Lung microvascular endothelial cell (primary cell): ENCODE results near the gene PAPOLA. TPM values are rescaled to one million over a fixed set of nuclear protein-coding genes. Genes with fewer than 3 reads are reported as not detected.

Experiments used
- DNase-seq, 2 donors: peaks; one replicate each; pipeline versions ENCODE4 v3.0.0 to v3.0.0-alpha.2; 2010; ENCODE audit warnings: low read depth in 2 of 2
- total RNA-seq: library from RNA; depleted of rRNA; stranded (reverse); fragments of >200 nt; gene quantifications from 2 replicates; pipeline ENCODE4 v1.2.1, GENCODE V29; 2014

Gene PAPOLA
- total RNA-seq, 1 donor from 2014 or later: 94.0 TPM

DNA sequence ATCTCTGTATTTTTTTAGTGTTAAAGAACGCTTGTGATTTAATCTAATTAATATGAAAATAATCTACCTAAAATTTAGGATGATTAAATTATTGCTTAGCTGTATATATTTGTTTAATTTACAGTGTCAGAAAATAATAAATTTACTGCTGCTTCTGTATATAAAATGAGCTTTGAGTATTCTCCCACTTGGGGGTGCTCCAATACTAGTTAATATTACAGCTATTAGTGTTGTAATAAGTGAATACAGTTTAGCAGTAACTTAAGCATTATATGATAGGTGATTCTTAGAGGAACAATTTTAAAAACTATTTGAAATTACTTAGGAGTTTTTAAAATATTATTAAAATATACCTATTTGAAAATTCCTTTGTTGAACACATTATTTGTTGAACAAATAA lies 62.2 kb downstream of the PAPOLA start:
- DNase-seq: peak in 1 of 2 donors; percentile 24

DNA sequence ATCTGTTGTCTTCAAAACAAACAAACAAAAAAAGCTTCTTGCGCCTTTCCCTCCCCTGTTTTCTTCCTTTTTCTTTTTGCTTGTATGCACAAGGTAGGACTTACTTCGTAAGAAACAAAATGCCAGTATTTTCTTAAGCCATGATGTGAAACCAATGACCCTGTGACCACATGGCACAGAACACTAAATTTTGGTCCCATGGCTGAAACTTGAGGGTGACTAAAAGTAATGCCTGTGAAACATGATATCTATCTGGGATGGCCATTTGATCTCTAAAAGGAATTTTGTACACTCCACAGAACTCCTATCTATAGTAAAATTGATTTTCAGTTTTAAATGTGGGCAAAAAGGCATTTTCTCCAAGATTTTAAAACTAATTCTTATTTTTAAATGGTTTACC lies 63.6 kb downstream of the PAPOLA start:
- no peak for DNase-seq

DNA sequence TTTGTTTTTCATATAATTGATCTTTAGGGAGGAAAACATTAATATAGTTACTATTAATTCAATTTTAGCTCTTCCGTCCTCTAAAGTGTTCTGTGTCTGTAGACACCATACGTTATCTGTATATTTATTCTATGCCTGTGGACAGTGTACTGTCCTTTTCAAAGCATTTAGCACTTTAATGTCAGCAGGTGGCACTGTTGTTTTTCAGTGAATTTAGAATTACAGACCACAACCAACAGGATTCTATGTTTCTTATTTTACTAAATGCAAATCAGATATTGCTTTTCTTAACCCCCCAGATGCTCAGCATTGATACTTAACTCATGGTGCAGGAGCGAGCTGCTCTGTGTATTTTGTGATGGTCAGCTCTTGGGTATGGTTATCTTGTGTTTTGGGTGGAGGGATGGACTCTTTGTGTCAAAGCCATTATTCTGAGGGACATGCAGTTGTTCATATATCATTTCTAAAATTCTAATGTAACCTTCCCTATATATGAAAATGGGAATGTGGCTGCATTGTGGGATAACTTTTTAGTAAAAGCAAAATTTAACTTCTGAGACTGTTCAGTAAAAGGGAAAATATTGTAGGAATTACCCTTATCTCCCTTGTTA lies 65.2 kb downstream of the PAPOLA start:
- peak; percentile 44 to 55 for DNase-seq

DNA sequence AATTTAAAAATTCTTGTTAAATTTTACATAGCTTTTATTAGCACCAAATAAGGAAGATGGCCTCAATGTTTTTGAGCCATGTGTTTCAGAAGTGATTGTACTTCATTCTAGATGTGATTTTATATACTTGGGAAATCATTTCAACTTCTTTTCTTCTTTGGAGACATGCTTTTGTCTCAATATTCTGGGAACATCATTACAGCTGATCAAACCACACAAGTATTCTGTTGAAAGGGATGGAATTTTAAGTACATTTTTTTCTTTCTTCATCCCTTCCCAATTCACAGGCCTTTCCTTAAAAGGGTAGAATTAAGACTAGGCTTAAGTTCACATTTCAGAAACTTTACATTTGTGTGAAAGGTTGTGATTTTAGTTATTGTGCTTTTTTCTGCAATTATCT lies 66.4 kb downstream of the PAPOLA start:
- no peak for DNase-seq

DNA sequence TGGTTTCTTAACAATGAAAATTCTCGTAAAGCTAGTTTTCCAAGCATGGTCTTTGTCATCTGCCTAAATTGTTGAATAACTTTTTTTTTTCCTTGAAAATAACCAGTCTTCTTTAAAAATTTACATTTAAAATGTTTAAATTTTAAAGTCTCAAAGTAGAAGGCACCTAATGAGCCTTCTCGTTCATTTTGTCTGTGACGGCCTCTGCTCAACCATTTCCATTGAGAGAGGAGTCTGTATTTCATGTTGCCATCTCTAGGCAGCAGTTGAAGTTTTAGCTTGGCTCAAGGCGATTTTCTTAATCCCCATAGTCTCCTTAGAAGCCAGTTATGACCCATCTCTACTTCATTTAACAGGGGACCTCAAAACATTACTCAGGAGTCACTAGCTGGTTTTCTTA lies 69.1 kb downstream of the PAPOLA start:
- no peak for DNase-seq

DNA sequence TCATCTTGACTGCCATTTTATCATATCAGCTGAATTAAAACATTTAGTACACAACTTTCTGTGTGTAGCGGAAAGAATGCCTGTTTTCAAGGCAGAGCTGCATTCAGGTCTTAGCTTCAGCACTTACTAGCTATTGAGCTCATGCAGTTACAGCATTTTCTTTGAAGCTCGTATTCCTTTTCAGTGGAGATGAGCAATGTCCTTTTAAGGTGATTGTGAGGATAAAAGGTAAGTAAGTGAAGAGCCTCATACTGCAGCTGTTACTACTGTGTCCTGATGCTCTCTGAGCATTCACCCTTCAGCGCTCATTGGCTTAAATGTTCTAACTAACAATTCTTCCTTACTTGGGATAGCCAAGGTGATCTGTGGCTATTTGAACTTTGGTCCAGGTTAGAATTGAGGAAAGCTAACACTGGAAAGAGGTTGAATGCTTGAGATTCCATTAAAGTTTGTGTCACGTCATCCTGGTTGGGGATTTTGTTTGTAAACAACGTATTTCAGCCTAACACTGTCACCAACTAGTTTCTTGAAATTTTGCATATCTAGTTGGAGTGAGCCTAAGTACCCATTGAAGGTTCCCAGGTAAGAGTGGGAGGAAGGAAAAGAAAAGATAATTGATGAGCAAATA lies 71.4 kb downstream of the PAPOLA start:
- DNase-seq: no peak

DNA sequence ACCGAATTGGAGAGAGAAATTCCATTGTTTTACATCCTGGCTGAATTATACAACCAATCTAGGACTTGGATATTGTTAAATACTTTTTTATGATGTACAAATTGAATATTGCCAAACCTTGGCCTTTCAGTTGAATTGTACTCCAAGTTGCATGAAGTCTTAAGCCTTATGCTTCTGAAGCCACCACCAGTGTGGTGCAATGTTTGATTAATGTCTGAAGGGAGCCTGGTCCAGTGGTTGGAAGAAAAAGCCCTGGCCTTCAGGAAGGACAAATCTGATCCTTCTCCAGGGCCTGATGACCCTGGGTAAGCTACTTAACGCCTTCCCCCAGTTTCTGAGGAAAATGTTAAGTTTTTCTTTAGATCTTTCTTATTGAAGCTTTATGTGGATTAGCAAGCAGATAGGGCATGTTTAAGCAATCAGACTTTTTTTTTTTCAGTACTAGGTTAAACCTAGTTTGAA lies 72.0 kb downstream of the PAPOLA start:
- no peak for DNase-seq

DNA sequence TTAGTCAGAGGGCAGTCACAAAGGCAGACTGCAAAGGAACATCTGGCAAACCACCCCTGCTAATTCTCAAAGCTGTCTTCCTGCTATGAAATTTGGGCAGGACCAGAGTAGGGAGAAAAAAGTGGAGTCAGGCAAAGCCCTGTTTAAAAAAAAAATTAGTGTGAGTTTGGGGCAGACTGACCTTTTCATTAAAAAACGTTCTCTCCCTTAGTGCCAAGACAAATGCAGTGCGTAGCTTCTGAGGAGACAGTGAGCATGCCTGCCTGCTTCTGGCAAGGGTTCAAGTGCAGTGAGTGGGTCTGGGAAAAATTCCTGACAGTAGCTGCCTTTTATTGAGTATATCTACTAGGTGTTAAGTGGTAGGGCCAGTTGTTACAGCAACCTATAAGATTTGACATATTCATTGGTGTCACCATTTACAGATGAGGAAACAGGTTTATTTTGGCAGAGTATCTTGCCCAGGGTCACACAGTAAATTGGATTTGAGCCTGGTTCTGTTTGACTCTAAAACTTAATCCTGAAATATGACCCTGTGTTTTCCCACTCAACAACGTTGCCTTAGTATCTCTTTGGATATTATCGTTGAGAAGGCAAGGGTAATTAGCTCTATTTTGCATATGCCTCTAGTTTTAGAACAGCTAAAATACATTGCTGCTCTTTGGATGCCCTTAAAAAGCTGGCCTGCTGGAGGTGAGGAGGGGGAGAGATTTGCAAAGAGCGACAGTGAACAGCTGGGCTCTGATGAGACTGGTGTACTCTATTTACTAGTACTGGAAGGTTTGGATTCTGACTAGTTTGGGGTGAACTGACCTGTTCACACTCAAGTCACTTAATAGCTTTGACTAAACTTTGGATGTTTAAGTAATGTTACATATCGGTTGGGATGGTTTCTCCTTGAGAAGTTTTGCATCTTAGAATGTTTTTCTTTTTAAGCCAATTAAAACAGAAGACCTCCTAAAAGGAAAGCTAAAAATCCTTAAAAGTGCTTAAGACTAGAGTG lies 72.8 kb downstream of the PAPOLA start:
- DNase-seq: peak in 1 of 2 donors; percentile 65

DNA sequence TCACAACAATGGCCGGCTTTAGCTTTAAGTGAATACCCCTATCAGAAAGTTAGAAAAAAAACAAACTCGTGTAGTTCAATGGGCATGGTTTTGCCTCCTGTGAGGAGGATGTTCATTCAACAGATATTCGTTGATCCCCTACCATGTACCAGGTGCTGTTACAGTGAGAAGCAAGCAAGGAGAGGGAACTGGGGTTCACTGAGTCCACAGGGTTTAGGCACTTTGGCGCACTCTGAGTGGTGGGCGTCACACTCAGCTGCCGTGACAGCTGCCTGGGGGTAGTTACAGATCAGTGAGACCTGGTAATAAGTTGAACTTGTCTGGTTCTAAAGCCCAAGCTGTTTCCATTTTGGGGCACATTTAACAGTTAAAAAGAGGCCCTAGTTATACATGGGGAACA lies 74.2 kb downstream of the PAPOLA start:
- DNase-seq: no peak

DNA sequence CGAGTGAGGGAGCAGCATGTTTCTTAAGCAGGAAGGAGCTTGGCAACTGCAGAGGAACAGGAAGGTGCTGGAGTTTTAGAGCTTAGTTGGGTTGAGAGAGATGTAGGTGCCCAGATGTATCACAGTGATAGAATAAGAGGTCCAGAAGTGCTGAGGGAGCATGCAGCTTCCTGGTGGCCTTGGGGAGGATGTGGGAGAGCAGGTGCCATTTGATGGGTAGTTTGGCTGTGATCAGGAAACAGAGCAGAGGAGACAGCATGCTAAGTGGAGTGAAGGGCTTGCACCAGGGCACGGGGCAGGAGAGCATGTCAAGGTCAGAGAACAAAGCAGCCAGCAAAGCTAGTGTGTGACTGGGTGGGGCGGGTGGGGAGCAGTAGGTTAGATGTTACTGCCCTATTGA lies 74.8 kb downstream of the PAPOLA start:
- no peak for DNase-seq

DNA sequence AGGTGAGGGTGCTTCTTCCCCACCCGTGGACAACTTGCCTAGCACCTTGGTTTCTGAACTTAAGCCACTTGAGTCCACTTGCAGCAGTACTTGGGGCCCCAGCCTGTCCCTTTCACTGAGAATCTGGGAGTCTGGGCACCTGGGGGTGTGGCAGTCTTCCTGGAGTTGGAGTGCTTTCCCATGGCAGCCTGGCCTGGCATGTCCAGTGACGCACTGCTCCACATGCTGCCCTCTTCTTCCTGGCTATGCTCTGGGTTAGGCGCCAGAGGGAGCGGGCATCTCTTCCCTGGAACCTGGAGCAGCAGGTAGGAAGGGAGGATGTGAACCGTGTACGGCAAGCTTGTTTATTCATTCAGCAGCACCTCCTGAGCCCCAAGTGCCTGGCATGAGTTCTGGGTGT lies 76.4 kb downstream of the PAPOLA start:
- no peak for DNase-seq

DNA sequence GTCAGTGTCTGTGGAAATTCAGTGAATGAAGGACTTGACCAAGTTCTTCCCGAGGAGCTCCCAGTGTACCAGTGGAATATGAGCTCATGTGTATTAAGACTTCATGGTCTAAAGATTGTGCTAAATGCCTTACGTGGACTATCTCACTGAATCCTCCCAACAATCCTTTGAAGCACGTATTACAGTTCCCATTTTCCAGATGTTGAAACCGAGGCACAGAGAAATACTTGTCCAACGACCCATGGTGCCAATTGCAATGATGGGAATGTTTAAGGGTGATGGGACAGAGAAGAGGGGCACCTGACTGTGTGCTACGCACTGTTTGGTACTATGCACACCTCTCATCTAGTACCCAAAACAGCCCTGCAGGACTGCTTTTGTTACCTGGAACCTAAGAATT lies 77.2 kb downstream of the PAPOLA start:
- DNase-seq: no peak

DNA sequence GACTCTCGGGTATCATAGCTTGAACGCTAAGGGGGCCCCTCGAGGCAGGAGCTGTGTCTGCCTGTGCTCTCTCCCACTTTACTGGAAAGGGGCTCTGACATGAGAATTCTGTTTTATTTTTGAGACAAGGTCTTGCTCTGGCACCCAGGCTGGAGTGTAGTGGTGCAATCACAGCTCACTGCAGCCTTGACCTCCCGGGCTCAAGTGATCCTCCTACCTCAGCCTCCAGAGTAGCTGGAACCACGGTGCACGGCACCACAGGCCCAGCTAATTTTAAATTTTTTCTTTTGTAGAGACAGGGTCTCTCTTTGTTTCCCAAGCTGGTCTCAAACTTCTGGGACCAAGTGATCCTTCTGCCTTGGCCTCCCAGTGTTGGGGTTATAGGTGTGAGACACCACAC lies 77.7 kb downstream of the PAPOLA start:
- no peak for DNase-seq

DNA sequence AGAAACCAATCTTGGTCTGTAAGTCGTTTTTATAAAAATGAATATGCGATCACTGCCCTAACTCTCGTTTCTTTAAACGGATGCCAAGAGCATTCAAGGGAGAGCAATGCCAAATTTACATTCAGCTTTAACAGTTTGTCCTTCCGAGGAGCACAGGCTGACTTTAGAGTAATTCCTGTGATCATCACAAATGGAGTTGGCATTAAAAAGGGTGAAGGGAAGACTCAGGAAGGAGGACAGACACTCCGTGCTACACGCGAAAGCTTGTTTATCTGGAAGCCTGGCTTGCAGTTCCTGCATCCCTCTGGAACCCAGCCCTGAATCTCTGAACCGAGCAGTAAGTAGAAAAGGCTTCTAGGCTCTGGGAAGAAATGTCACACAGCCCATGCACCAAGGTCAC lies 78.4 kb downstream of the PAPOLA start:
- DNase-seq: no peak

DNA sequence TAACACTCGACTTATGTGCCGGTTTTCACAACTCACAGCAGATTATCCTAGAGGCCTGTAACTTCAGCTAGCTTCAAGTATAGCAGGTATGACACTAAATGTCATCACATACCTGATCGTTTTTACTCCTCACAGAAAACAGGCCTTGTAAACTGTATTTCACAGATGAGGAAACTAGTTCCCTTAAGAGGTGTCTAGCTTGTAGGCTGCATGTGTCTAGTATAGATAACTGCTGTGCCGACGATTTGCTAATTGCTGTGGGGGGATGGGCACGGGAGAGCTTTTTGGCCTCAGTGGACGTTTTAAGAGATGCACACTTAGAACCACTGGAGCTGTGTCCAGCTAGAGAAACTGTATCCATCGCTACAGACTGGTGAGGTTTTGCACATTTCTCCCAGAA lies 78.8 kb downstream of the PAPOLA start:
- DNase-seq: no peak

DNA sequence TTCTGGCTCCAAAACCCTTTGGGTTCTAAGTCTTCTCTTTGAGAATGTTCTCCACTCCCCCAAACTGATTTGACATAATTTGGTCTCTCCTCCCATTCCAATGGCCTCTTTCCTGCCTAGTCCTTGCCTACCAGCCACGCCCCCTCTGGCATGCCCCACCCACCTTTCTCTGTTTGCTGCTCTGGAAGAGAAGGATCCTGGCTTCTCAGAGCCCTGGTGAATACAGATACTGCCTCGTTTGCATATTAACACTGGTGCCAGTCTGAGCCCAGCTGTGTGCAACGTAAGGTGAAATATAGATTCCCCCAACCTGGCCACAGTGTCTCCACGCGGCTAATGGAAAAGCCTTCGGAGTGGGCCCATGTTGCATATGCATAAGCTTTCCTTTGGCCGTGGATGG lies 79.7 kb downstream of the PAPOLA start:
- no peak for DNase-seq

DNA sequence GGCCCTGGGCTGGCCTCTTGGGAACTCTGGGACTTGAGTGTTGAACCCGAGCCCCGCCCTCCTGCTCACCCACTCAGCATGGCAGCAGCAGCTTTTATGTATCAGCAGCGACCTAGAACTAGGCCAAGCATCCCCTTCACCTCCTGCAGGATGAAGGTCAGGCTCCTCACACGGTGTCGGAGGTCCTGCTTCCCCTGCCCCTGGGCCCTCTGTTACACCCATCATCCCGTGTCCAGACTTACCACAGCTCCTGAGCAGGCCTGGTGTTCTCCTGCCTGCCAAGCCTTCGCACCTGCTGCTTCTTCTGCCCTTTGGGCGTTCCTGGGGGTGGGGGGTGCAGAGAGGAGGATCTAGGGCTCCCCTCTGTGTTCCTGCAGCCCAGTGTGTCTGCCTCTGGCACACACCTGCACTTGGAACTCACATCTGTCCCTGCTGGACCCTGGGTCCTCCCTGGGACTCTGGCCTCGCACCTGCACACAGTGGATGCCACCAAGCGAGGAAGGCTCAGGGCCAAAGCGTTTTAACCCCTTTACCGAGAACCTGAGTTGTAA lies 80.3 kb downstream of the PAPOLA start:
- DNase-seq: no peak

DNA sequence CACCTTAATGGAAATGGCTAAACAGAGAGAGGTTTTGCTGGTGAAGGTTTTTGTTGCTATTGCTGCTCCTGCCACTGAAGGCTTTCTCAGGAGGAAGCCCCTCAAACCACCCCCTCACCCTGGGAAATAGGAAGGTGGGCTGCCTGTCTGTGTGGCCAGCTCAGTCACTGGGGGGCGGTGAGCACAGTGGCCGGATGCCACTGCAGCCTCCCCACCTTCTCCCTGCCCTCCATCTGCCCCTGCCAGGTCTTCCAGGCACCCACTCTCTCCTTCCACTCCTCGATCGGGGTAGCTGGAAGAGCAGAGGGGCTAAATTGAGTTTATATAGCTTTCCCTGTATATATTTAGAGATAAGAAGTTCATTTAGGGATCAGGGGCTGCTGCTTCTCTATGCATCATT lies 80.8 kb downstream of the PAPOLA start:
- DNase-seq: no peak

DNA sequence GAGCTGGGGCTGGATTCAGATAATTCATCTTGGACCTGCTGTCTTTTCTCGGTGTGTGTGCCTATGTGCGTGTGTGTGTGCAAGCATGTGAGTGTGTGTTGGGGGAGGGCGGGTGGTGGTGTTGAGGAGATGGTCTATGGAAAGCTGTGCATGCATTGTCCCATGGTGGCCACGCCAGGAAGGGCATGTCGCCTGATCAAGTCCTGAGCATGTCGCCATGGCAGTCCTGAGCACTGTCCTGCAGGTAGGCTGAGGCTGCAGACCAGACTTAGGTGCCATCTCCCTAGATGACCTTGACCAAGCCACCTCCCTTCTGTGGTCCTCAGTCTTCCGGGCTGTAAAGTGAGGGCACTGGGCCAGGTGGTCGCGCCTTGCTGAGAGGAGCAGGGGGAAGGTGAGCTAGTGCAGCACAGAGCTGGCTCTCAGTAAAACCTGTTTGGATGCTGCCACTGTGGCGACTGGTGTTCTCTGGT lies 81.4 kb downstream of the PAPOLA start:
- DNase-seq: no peak

DNA sequence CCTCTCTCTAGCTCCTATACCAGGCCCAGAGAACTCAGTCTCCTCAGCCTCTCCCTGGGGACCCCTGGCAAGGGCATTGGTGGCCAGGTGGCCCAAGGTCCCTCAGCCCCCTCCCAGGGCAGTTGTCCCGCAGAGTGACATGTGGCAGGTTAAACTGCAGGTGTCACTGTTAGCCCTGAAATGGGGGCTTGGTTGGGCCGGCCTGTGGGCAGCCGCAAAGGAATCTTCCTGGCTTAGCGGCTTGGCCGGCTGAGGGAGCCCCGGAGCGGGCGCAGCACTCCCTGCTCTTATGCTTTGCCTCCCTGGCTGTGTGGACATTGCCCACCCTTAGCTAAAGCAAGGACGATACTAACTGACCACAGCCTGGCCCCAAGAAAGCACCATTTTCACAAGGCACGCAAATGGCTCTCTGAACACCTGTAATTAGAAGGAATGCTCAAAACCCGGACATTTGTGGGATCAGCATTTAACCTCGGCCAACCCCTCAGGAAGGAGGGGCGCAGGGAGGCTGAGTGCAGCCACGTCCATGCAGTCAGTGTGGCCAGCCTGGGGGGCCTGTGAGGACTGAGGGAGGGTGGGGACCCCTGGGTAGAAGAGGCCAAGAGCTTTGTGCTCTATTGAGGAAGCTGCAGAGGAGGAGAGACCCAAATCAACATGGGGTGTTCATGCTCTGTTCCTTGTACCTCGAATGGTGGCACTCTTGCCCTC lies 82.2 kb downstream of the PAPOLA start:
- DNase-seq: peak; percentile 22 to 77
